DOHH2 (cell line): ENCODE measurements around the gene SH2B2.
"Not testable (repeated sequence)": the region's sequence is repeated elsewhere in the genome, so short reads cannot be mapped to it uniquely, and the experiment has no call there.

ENCODE experiments used
- EZH2phosphoT487 ChIP-seq: fragments of 200-600 bp; sonication (generic); IDR thresholded peaks from 2 replicates; pipeline ENCODE4 v1.6.1; 2017; ENCODE audit warnings: borderline replicate concordance, mild to moderate bottlenecking, antibody characterized with exemption, low read length, moderate library complexity, mixed read lengths
- TF ChIP-seq, protein P1 (sequence below): fragments of 200-600 bp; sonication (generic); IDR thresholded peaks from one replicate; pipeline ENCODE4 v1.5.1; 2014; ENCODE audit warnings: antibody characterized with exemption, mild to moderate bottlenecking, low read depth, low read length; ENCODE audit not compliant: poor library complexity, severe bottlenecking

DNA sequence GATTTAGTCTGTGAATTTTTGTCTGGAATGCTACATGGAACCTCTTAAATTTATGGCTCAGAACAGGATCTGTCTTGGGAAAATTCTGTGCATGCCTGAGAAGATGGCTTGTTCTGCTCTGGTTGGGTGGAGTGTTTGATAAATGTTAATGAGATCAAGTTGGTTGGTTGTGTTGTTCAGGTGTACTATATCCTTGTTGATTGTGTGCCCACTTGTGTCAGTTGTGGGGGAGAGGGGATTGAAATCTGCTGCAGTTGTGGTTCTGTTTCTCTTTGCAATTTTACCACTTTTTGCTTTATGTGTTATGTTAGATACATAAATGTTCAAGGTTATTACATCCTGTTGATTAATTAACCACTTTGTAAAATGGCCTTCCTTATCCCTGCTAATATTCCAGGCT lies 83.4 kb downstream of the SH2B2 start:
- TF ChIP-seq EZH2phosphoT487 = not testable (repeated sequence)
- TF ChIP-seq, protein P1, sequence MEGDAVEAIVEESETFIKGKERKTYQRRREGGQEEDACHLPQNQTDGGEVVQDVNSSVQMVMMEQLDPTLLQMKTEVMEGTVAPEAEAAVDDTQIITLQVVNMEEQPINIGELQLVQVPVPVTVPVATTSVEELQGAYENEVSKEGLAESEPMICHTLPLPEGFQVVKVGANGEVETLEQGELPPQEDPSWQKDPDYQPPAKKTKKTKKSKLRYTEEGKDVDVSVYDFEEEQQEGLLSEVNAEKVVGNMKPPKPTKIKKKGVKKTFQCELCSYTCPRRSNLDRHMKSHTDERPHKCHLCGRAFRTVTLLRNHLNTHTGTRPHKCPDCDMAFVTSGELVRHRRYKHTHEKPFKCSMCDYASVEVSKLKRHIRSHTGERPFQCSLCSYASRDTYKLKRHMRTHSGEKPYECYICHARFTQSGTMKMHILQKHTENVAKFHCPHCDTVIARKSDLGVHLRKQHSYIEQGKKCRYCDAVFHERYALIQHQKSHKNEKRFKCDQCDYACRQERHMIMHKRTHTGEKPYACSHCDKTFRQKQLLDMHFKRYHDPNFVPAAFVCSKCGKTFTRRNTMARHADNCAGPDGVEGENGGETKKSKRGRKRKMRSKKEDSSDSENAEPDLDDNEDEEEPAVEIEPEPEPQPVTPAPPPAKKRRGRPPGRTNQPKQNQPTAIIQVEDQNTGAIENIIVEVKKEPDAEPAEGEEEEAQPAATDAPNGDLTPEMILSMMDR = not testable (repeated sequence)
